Nephron progenitor cell (in vitro differentiated cells): Measurements from ENCODE around the gene ZNRF1.

Source experiments
- DNase-seq: peaks from one replicate; pipeline ENCODE4 v3.0.0; 2021
- H3K27ac Mint-ChIP-seq: 2 replicates; pipeline ENCODE4 v1.8.0; 2021; ENCODE audit warnings: mild to moderate bottlenecking, moderate library complexity, mixed read lengths
- H3K27me3 Mint-ChIP-seq: 2 replicates; pipeline ENCODE4 v1.8.0; 2021; ENCODE audit warnings: mild to moderate bottlenecking, low read depth, mixed read lengths; ENCODE audit not compliant: poor library complexity
- H3K36me3 Mint-ChIP-seq: 2 replicates; pipeline ENCODE4 v1.8.0; 2021; ENCODE audit warnings: low read depth, mixed read lengths
- H3K4me1 Mint-ChIP-seq: 2 replicates; pipeline ENCODE4 v1.8.0; 2021; ENCODE audit warnings: mixed read lengths
- H3K4me3 Mint-ChIP-seq: 2 replicates; pipeline ENCODE4 v1.8.0; 2021; ENCODE audit warnings: mild to moderate bottlenecking, moderate library complexity, mixed read lengths
- H3K9me3 Mint-ChIP-seq: 2 replicates; pipeline ENCODE4 v1.8.0; 2021; ENCODE audit warnings: mild to moderate bottlenecking, moderate library complexity, mixed read lengths
- CTCF ChIP-seq: fragments of 200-600 bp; sonication (generic); IDR thresholded peaks from 2 replicates; pipeline ENCODE4 v1.5.0; 2021; ENCODE audit warnings: antibody characterized with exemption

Gene ZNRF1

GRCh38 chr16:75111961-75112733 lies 113.3 kb downstream of the ZNRF1 start:
- no peak for TF ChIP-seq CTCF
- Mint-ChIP-seq H3K4me1 (peaks cover 65% of the 10 kb centered on the region), H3K4me3 (no peak overlapping the region), H3K9me3 (no peaks in the 10 kb centered on the region), H3K36me3 (no peaks in the 10 kb centered on the region), H3K27me3 (no peaks in the 10 kb centered on the region), H3K27ac (peak overlapping the region; percentile 90)
- no peak for DNase-seq

GRCh38 chr16:75112734-75113491 lies 114.1 kb downstream of the ZNRF1 start:
- Mint-ChIP-seq H3K4me1 (peaks cover 57% of the 10 kb centered on the region), H3K27ac (peak overlapping the region; percentile 90), H3K27me3 (no peaks in the 10 kb centered on the region), H3K4me3 (no peak overlapping the region), H3K36me3 (no peaks in the 10 kb centered on the region), H3K9me3 (no peaks in the 10 kb centered on the region)
- no peak for DNase-seq
- TF ChIP-seq CTCF, result no peak

GRCh38 chr16:75113541-75114121 lies 114.8 kb downstream of the ZNRF1 start:
- Mint-ChIP-seq H3K4me1 (peaks cover 50% of the 10 kb centered on the region), H3K27me3 (no peaks in the 10 kb centered on the region), H3K36me3 (no peaks in the 10 kb centered on the region), H3K9me3 (no peaks in the 10 kb centered on the region), H3K27ac (no peak overlapping the region), H3K4me3 (no peak overlapping the region)
- TF ChIP-seq CTCF, result no peak
- DNase-seq, result no peak

GRCh38 chr16:75114179-75114945 lies 115.5 kb downstream of the ZNRF1 start:
- H3K4me3 Mint-ChIP-seq, result no peak overlapping the region
- peaks cover 46% of the 10 kb centered on the region for H3K4me1 Mint-ChIP-seq

More at GRCh38 chr16:75114179-75114945, 115.5 kb downstream of the ZNRF1 start:
- DNase-seq, result no peak
- Mint-ChIP-seq H3K9me3 (no peaks in the 10 kb centered on the region), H3K27ac (no peak overlapping the region), H3K27me3 (no peaks in the 10 kb centered on the region), H3K36me3 (no peaks in the 10 kb centered on the region)
- no peak for TF ChIP-seq CTCF
